ENCODE data around the gene EIF2B1.

DNA sequence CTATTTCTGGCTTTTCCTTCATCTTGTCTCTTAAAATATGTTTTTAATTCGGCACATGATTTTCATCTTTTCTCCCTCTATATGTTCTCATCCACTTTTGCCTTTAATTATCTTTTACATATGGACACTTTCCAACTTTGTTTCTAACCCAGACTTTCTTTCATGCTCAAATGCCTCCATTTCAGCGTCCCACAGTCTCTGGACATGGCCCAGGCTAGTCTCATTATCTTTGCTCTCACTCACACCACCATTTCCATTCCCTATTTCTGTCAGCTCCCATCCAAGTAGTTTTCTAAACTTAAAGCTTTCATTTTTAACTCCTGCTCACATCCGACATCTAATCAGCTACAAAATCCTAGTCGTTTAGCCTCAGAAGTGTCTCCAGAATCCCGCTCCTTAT is 14.9 kb upstream of the EIF2B1 start:
- TF ChIP-seq, protein P1, sequence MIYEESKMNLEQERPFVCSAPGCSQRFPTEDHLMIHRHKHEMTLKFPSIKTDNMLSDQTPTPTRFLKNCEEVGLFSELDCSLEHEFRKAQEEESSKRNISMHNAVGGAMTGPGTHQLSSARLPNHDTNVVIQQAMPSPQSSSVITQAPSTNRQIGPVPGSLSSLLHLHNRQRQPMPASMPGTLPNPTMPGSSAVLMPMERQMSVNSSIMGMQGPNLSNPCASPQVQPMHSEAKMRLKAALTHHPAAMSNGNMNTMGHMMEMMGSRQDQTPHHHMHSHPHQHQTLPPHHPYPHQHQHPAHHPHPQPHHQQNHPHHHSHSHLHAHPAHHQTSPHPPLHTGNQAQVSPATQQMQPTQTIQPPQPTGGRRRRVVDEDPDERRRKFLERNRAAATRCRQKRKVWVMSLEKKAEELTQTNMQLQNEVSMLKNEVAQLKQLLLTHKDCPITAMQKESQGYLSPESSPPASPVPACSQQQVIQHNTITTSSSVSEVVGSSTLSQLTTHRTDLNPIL (CRISPR knock-in tag; IDR thresholded peaks at IDR 0.05; ENCODE audit: low read depth) = no peak
- TF ChIP-seq ZNF565 (CRISPR knock-in tag; conservative IDR thresholded peaks at IDR 0.05; ENCODE audit: low read depth) = no peak
- TF ChIP-seq, protein P2, sequence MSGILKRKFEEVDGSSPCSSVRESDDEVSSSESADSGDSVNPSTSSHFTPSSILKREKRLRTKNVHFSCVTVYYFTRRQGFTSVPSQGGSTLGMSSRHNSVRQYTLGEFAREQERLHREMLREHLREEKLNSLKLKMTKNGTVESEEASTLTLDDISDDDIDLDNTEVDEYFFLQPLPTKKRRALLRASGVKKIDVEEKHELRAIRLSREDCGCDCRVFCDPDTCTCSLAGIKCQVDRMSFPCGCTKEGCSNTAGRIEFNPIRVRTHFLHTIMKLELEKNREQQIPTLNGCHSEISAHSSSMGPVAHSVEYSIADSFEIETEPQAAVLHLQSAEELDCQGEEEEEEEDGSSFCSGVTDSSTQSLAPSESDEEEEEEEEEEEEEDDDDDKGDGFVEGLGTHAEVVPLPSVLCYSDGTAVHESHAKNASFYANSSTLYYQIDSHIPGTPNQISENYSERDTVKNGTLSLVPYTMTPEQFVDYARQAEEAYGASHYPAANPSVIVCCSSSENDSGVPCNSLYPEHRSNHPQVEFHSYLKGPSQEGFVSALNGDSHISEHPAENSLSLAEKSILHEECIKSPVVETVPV (CRISPR knock-in tag; IDR thresholded peaks at IDR 0.05) = no peak
- TF ChIP-seq RARB (CRISPR knock-in tag; IDR thresholded peaks at IDR 0.05) = no peak
- no peak for TF ChIP-seq ZNF8 (CRISPR knock-in tag; IDR thresholded peaks at IDR 0.05)
- TF ChIP-seq, protein P3, sequence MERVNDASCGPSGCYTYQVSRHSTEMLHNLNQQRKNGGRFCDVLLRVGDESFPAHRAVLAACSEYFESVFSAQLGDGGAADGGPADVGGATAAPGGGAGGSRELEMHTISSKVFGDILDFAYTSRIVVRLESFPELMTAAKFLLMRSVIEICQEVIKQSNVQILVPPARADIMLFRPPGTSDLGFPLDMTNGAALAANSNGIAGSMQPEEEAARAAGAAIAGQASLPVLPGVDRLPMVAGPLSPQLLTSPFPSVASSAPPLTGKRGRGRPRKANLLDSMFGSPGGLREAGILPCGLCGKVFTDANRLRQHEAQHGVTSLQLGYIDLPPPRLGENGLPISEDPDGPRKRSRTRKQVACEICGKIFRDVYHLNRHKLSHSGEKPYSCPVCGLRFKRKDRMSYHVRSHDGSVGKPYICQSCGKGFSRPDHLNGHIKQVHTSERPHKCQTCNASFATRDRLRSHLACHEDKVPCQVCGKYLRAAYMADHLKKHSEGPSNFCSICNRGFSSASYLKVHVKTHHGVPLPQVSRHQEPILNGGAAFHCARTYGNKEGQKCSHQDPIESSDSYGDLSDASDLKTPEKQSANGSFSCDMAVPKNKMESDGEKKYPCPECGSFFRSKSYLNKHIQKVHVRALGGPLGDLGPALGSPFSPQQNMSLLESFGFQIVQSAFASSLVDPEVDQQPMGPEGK (CRISPR knock-in tag; IDR thresholded peaks at IDR 0.05; ENCODE audit: borderline replicate concordance) = no peak
- no peak for TF ChIP-seq OSR1 (CRISPR knock-in tag; IDR thresholded peaks at IDR 0.05)
- no peak for TF ChIP-seq ZFP30 (CRISPR knock-in tag; IDR thresholded peaks at IDR 0.05)
- TF ChIP-seq, protein P4, sequence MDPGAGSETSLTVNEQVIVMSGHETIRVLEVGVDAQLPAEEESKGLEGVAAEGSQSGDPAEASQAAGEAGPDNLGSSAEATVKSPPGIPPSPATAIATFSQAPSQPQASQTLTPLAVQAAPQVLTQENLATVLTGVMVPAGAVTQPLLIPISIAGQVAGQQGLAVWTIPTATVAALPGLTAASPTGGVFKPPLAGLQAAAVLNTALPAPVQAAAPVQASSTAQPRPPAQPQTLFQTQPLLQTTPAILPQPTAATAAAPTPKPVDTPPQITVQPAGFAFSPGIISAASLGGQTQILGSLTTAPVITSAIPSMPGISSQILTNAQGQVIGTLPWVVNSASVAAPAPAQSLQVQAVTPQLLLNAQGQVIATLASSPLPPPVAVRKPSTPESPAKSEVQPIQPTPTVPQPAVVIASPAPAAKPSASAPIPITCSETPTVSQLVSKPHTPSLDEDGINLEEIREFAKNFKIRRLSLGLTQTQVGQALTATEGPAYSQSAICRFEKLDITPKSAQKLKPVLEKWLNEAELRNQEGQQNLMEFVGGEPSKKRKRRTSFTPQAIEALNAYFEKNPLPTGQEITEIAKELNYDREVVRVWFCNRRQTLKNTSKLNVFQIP (CRISPR knock-in tag; IDR thresholded peaks at IDR 0.05; ENCODE audit: borderline replicate concordance, low read depth) = no peak
- TF ChIP-seq, protein P5, sequence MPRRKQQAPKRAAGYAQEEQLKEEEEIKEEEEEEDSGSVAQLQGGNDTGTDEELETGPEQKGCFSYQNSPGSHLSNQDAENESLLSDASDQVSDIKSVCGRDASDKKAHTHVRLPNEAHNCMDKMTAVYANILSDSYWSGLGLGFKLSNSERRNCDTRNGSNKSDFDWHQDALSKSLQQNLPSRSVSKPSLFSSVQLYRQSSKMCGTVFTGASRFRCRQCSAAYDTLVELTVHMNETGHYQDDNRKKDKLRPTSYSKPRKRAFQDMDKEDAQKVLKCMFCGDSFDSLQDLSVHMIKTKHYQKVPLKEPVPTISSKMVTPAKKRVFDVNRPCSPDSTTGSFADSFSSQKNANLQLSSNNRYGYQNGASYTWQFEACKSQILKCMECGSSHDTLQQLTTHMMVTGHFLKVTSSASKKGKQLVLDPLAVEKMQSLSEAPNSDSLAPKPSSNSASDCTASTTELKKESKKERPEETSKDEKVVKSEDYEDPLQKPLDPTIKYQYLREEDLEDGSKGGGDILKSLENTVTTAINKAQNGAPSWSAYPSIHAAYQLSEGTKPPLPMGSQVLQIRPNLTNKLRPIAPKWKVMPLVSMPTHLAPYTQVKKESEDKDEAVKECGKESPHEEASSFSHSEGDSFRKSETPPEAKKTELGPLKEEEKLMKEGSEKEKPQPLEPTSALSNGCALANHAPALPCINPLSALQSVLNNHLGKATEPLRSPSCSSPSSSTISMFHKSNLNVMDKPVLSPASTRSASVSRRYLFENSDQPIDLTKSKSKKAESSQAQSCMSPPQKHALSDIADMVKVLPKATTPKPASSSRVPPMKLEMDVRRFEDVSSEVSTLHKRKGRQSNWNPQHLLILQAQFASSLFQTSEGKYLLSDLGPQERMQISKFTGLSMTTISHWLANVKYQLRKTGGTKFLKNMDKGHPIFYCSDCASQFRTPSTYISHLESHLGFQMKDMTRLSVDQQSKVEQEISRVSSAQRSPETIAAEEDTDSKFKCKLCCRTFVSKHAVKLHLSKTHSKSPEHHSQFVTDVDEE (CRISPR knock-in tag; IDR thresholded peaks at IDR 0.05) = no peak
